ENCODE results near the gene SSH3.

DNA sequence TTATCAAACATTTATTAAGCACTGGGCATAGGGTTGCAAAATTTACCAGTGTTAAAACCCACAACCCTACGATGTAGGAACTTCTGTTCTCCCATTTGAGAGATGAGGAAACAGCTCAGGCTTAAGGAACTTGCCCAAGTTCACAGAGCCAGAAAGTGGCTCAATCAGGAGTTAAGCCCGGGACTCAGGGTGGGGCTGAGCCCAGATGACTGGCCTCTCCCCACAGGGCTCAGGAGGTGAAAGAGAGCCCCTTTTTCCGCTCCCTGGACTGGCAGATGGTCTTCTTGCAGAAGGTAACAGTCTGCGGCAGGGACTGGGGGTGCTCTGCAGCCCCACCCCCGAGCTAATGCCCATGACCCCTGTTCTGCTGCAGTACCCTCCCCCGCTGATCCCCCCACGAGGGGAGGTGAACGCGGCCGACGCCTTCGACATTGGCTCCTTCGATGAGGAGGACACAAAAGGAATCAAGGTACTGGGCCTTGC is 19.8 kb upstream of the SSH3 start:
- no peak for TF ChIP-seq CTCF (IDR thresholded peaks at IDR 0.05)
- no peak for TF ChIP-seq FOXJ3 (CRISPR knock-in tag; IDR thresholded peaks at IDR 0.05)
- TF ChIP-seq USF1 (IDR thresholded peaks at IDR 0.05; ENCODE audit: borderline replicate concordance, low read depth): no peak
- no peak for TF ChIP-seq EP300 (IDR thresholded peaks at IDR 0.05; ENCODE audit: borderline replicate concordance in 1 of 2, low read depth in 1 of 2, low read length in 1 of 2)
- TF ChIP-seq TEAD4 (IDR thresholded peaks at IDR 0.05; ENCODE audit: borderline replicate concordance, insufficient read depth): no peak
- TF ChIP-seq, protein P1, sequence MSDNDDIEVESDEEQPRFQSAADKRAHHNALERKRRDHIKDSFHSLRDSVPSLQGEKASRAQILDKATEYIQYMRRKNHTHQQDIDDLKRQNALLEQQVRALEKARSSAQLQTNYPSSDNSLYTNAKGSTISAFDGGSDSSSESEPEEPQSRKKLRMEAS (IDR thresholded peaks at IDR 0.05; ENCODE audit: low read depth): no peak
- TF ChIP-seq ZBTB33 (IDR thresholded peaks at IDR 0.05; ENCODE audit: borderline replicate concordance, low read depth): no peak
